ENCODE measurements around the gene UBAC2.

The UBAC2 gene, protein sequence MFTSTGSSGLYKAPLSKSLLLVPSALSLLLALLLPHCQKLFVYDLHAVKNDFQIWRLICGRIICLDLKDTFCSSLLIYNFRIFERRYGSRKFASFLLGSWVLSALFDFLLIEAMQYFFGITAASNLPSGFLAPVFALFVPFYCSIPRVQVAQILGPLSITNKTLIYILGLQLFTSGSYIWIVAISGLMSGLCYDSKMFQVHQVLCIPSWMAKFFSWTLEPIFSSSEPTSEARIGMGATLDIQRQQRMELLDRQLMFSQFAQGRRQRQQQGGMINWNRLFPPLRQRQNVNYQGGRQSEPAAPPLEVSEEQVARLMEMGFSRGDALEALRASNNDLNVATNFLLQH

GRCh38 chr13:99200432-99201167, at the start of gene UBAC2:
Gene UBAC2 (plus strand): TSS chr13:99200854. CDS start chr13:99200909, 55 bp downstream.
- DNase-seq (ENCODE audit: low read depth in 2 of 2) = peak; percentile 91 to 92

- no peak for DNase-seq (ENCODE audit: low read depth in 2 of 2)
Measured at GRCh38 chr13:99151516-99151915, 49.1 kb upstream of the UBAC2 start.

DNA sequence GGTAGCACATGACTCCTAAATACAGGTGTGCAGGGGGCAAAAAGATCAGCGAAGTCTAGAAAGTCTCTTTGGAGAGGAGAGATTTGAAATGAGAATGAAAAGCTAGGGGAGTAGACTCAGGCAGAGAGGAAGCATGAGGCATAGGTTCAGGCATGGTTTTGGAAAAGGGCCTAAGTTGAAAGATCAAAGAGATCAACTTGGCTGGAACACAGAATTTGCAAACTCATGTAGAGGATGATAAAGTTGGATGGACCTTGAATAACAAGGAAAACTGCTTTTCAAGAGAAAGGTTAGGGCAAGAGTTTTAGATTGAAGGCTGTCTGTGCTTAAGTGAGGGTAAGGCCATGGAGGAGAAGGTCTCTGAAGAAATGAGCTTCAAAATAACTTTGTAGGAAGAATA, 47.4 kb upstream of the UBAC2 start:
- DNase-seq (ENCODE audit: low read depth in 2 of 2) = no peak

- no peak for DNase-seq (ENCODE audit: low read depth in 2 of 2)
Measured at GRCh38 chr13:99154064-99154463, 46.6 kb upstream of the UBAC2 start.

- DNase-seq (ENCODE audit: low read depth in 2 of 2) = no peak
Measured at GRCh38 chr13:99155821-99156220, 44.8 kb upstream of the UBAC2 start.

DNA sequence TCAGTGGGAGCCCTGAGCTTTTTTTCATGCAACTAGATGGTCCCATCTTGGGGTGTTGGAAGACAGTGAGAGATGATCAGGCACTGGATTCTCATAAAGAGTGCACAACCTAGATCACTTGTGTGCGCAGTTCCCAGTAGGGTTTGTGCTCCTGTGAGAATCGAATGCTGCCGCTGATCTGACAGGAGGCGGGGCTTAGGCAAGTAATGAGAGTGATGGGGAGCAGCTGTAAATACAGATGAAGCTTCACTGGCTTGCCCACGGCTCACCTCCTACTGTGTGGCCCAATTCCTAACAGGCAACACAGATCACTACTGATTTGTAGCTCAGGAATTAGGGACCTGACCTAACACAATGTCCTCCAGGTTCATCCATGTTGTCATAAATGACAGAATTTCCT, 43.6 kb upstream of the UBAC2 start:
- no peak for DNase-seq (ENCODE audit: low read depth in 2 of 2)

- DNase-seq (ENCODE audit: low read depth in 2 of 2) = no peak
Measured at GRCh38 chr13:99158846-99159245, 41.8 kb upstream of the UBAC2 start.

GRCh38 chr13:99159331-99160061, 41.2 kb upstream of the UBAC2 start:
- no peak for DNase-seq (ENCODE audit: low read depth in 2 of 2)

DNA sequence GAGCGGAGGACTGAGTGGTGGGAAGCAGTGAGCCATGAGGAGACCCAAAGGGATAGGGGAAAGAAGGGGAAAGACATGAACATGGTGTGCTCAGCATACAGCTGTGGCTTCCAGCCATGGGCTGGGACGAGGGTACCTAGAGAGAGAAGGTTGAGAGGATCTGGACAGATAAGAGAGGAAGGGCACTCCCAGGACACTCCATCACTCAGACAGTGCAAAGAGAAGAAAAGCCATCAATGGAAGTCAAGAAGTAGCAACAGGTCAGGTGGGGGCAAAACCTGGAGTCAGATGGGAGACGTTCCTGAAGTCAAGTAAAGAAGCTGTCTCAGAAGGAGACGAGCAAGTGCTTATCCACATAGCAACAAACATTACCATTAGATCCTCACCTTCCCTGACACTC, 40.2 kb upstream of the UBAC2 start:
- no peak for DNase-seq (ENCODE audit: low read depth in 2 of 2)

GRCh38 chr13:99161512-99161911, 39.1 kb upstream of the UBAC2 start:
- DNase-seq (ENCODE audit: low read depth in 2 of 2) = no peak

GRCh38 chr13:99162567-99163361, 37.9 kb upstream of the UBAC2 start:
- no peak for DNase-seq (ENCODE audit: low read depth in 2 of 2)

DNA sequence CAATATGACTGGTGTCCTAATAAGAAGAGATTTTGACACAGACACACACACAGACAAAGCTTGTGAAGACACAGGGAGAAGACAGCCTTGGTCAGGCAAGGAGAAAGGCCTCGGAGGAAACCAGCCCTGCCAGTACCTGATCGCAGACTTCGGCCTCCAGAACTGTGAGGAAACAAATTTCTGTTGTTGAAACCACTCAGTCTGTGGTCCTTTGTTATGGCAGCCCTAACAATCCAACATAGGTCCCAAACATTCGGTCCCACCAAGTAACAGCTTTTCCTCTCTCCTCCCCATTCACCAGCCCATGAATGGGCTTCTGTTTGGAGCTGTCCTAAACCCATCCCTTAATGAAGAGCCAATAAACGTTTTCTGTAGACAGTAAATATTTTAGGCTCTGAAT, 36.4 kb upstream of the UBAC2 start:
- no peak for DNase-seq (ENCODE audit: low read depth in 2 of 2)

DNA sequence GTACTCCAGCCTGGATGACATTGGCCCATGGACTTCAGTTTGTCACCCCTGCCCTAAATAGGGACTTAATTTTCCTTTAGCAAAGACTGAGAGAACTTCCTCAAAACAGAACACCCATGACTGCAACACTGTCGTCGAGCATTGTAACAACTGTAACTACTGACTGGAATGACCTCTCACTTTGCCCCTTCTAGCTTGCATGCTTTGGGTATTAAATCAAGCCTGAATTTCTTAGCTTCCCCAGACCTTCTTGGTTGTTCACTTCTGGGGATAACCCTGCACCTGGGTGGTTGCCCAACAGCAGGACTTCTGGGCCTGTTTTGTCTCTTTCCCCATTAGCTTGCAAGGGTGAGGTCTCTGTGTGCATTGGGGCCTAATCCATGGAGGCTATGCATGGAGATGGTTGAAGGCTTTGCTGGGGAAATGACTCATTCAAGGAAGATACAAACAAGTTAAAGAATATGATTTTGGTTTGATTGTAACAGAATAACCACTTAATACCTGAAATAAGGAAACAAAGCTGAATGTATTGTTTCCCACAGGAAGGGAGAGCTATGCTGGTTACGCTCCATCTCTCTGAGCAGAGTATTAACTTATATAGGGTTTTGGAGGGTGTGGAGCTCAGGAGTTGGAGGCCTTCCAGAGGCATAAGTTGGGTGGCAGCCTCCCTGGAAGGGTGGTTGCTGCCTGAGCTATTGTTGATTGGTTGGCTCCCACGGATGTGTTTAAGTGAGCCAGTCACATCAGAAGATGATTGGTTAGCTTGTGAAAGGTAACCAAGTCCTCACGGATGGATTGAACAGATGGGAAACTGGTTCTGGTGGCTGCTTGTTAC, 34.7 kb upstream of the UBAC2 start:
- DNase-seq (ENCODE audit: low read depth in 2 of 2) = no peak

DNA sequence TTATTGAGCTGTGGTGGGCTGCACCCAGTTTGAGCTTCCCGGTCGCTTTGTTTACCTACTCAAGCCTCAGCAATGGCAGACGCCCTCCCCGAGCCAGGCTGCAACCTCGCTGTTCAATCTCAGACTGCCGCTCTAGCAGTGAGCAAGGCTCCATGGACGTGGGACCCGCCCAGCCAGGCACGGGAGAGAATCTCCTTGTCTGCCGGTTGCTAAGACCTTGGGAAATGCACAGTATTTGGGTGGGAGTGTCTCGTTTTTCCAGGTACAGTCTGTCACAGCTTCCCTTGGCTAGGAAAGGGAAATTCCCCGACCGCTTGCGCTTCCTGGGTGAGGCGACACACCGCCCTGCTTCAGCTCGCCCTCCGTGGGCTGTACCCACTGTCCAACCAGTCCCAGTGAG, 27.7 kb upstream of the UBAC2 start:
- DNase-seq (ENCODE audit: low read depth in 2 of 2) = no peak

- no peak for DNase-seq (ENCODE audit: low read depth in 2 of 2)
Measured at GRCh38 chr13:99173606-99174005, 27.0 kb upstream of the UBAC2 start.

DNA sequence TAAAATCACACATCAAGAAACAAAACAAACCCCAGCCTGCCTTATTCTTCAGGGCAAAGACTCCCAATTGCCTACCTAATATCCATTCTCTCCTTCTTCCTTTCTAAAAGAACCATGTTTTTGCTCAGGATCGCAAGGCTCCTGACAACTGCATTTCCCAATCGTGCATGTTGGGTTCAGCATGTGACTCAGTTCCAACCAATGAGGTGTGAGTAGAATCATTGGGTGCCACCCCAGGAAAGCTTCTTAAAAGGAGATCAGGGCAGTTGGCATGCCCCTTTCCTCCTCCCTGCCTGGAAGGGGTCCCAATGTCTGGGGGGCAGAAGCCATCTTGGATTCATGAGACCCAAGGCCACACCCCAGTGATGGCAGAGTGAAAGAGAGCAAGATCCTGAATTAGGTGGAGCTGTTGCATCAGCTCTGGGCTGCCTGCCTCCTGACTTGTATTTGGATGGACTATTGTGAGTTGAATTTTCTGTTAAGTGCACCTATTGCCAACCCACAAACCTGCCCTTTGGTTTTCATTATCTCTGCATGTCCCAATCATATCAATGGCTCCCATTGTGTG, 26.0 kb upstream of the UBAC2 start:
- no peak for DNase-seq (ENCODE audit: low read depth in 2 of 2)

DNA sequence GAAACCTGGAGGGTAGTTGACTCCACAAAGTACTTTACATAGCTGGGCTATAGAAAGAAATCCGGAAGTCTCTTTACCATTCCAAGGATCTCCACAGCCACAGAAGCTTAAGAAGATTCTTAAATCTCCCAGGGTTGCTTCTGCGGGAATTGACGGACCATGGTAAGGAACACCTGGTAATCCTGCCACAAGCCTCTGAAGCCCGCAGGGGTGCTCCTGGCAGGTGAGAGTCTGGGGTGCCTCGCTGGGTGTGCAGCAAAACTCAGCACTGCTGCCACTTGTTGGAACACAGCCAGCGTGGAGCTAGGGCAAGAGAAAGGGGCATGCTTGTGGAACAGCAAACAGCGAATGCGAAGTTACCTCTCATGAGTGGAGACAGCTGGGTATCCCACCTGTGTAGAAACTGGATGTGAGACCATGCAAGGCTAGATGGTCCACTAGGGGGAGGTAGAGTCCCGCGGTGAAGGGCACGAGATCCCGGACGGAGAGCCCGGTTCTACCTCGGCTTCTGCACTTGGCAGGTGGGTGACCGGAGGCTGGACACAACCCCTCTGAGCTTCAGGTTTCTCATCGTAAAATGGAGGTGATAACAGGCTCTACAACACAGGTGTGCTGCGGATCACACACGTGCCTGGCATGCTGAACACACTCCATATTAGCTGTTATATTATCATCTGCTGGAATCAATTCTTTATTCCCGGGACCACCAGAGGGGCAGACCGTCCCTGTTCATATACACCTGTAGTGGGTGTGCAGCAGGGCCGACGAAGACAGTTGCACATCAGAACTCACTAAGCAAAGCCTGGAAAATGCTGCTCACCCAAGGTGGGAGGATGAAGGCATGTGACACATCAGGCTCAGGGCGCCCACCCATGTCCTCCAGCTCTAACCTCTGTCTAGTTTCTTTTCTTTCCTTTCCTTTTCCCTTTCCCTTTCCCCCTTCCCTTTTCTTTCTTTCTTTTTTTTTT, 24.1 kb upstream of the UBAC2 start:
- peak; percentile 57 to 68 for DNase-seq (ENCODE audit: low read depth in 2 of 2)

- DNase-seq (ENCODE audit: low read depth in 2 of 2) = no peak
Measured at GRCh38 chr13:99178636-99179035, 22.0 kb upstream of the UBAC2 start.

DNA sequence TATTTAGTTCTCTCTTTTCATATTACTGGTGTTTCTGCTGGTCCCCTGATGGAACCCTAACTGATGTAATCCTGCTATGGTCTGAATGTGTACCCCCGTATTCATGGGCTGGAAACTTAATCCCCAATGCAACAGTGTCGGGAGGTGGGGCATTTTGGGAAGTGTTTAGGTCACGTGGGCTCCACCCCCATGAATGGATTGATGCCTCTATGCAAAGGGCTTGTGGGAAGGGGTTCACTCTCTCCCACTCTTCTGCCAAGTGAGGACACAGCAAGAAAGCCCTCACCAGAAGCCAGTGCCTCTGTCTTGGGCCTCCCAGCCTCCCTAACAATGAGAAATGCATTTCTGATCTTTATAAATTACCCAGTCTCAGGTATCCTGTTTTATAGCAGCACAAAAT, 21.2 kb upstream of the UBAC2 start:
- DNase-seq (ENCODE audit: low read depth in 2 of 2) = no peak
